Activated CD4-positive, alpha-beta T cell treated with anti-CD3 and anti-CD28 coated beads, Interleukin-2, amount 10 ng/mL, durations not matched to agents 24 days and 14 days (primary cell): Measurements from ENCODE around the gene ITGA1. TPM values are rescaled to one million over a fixed set of nuclear protein-coding genes. Genes with fewer than 3 reads are reported as not detected.
"Not testable (repeated sequence)": the region's sequence is repeated elsewhere in the genome, so short reads cannot be mapped to it uniquely, and the experiment has no call there.

ENCODE experiments used
- DNase-seq: peaks from one replicate; pipeline ENCODE4 v3.0.0; 2022
- H3K27ac Mint-ChIP-seq: one replicate; pipeline ENCODE4 v1.8.0; 2022; ENCODE audit warnings: mild to moderate bottlenecking, mixed read lengths
- H3K27me3 Mint-ChIP-seq: one replicate; pipeline ENCODE4 v1.8.0; 2022; ENCODE audit warnings: mixed read lengths
- H3K36me3 Mint-ChIP-seq: one replicate; pipeline ENCODE4 v1.8.0; 2022; ENCODE audit warnings: low read depth, mild to moderate bottlenecking, mixed read lengths
- H3K4me1 Mint-ChIP-seq: one replicate; pipeline ENCODE4 v1.8.0; 2021; ENCODE audit warnings: mixed read lengths
- H3K4me3 Mint-ChIP-seq: one replicate; pipeline ENCODE4 v1.8.0; 2022; ENCODE audit warnings: mild to moderate bottlenecking, moderate library complexity, mixed read lengths
- H3K9me3 Mint-ChIP-seq: one replicate; pipeline ENCODE4 v1.8.0; 2021; ENCODE audit warnings: mixed read lengths
- intact Hi-C: fragments of 100-400 bp; cut with micrococcal nuclease; formaldehyde crosslinking; loops from one replicate; pipeline ENCODE4 v1.15.1; 2023
- total RNA-seq: library from RNA; stranded (reverse); gene quantifications from 2 replicates; pipeline ENCODE4 v1.2.3, GENCODE V29; 2022

Gene ITGA1
- total RNA-seq, 1 donor from 2014 or later, result 1.6 TPM

DNA sequence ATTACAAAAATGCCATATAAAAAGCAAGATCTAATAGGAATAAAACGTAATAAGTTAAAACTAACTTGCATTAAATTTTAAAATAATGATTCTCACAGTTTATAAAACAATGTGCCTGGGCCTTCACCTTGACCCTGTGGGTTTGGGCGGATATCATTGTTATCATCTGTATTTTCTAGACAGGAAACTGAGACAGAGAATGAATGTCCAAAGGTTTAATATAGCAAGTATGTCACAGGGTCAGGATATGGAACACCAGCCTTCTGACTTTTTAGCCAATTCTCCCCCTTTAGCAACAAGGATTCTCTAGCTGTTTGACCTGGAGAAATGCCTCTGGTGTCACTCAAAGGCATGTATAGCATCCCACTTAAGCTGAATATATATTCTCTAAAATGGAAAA, 67.2 kb downstream of the ITGA1 start:
- no peak for DNase-seq
- Mint-ChIP-seq H3K4me3 (no peak overlapping the region), H3K9me3 (no peaks in the 10 kb centered on the region), H3K4me1 (no peaks in the 10 kb centered on the region), H3K36me3 (peaks cover 2% of the 10 kb centered on the region), H3K27me3 (no peaks in the 10 kb centered on the region), H3K27ac (no peak overlapping the region)
- intact Hi-C loops, result no loop called here

DNA sequence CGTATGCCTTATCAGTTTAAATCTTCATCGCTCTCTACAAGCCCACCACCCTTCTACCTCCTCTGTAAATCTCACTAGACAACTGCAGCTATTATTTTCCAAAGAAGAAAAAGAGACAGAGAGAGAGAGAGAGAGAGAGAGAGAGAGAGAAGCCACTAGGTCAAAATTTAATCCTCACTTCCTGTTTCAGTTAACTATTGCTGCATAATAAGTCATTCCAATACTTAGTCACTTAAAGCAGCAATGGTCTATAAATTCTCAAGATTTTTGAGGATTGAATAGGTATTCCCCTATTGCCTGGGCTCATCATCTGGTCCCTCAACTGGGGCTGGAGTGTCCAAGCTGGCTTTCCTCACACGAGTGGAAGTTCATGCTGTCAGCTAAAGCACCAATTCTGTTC, 68.8 kb downstream of the ITGA1 start:
- Mint-ChIP-seq H3K4me1 (no peaks in the 10 kb centered on the region), H3K27me3 (no peaks in the 10 kb centered on the region), H3K4me3 (no peak overlapping the region), H3K27ac (no peak overlapping the region), H3K9me3 (no peaks in the 10 kb centered on the region), H3K36me3 (no peaks in the 10 kb centered on the region)
- intact Hi-C loops, result no loop called here
- no peak for DNase-seq

DNA sequence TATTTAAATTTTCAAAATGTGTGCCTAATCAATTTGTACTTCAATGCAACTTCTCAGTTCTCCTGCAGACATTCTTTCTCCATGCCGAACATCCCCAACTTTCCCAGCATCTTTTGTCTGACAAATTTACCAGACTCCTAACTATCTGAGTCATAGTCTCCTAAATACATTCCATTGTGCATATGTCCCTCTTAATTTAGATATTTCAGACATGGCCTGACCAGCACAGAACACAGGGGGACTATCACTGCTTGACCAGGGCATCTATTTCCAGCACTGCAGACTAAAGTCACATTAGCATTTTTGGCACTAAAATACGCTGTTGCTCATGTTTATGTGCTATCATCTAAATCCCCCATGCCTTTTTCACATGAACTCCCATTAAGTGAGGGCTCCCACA, 71.9 kb downstream of the ITGA1 start:
- intact Hi-C loops, result no loop called here
- no peak overlapping the region for H3K27ac Mint-ChIP-seq
- no peaks in the 10 kb centered on the region for H3K9me3 Mint-ChIP-seq
- no peaks in the 10 kb centered on the region for H3K4me1 Mint-ChIP-seq
- no peak overlapping the region for H3K4me3 Mint-ChIP-seq
- no peaks in the 10 kb centered on the region for H3K36me3 Mint-ChIP-seq
- DNase-seq, result no peak
- no peaks in the 10 kb centered on the region for H3K27me3 Mint-ChIP-seq

DNA sequence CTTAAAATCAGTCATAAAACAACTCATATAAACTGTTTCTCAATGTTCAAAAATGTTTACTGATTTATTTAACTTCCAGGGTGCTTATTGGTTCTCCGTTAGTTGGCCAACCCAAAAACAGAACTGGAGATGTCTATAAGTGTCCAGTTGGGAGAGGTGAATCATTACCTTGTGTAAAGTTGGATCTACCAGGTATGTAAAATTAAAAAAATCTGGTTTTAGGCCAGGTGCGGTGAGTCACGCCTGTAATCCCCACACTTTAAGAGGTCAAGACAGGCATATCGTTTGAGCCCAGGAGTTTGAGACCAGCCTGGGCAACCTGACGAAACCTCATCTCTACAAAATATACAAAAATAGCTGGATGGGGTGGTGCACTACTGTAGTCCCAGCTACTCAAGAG, 73.7 kb downstream of the ITGA1 start:
- Mint-ChIP-seq H3K27ac (no peak overlapping the region), H3K27me3 (peaks cover 1% of the 10 kb centered on the region), H3K4me3 (no peak overlapping the region), H3K4me1 (no peaks in the 10 kb centered on the region), H3K9me3 (no peaks in the 10 kb centered on the region), H3K36me3 (no peaks in the 10 kb centered on the region)
- intact Hi-C loops, result no loop called here
- no peak for DNase-seq

DNA sequence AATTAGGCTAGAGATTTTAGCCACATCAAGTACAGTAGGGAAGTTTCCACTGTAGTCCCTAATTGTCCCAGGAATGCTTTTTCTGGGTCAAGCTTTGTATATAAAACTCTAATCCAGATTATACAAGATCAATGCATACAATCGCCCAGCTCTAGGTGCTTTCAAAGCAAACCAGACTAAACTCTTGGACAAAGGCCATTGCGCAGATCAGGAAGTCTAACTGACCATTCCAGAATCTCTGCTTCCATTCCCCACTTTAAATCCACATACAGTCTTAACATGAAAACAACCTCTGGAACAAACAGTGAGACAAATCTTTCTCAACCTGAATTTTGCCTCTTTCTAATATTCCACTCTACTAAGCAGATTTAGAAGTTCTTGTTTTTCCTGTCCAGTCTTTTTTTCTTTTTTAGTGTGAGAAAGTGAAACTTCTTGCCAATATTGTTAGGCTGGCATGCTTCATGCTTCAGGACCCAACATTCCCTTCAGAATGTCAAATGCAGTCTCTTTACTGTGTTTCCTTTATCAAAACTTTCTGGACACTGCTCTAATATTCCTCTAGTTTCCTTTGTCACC, 76.1 kb downstream of the ITGA1 start:
- intact Hi-C loops, result no loop called here
- peaks cover 7% of the 10 kb centered on the region for H3K27me3 Mint-ChIP-seq
- H3K9me3 Mint-ChIP-seq, result no peaks in the 10 kb centered on the region
- no peaks in the 10 kb centered on the region for H3K36me3 Mint-ChIP-seq
- no peak overlapping the region for H3K4me3 Mint-ChIP-seq
- DNase-seq, result no peak
- H3K27ac Mint-ChIP-seq, result no peak overlapping the region
- no peaks in the 10 kb centered on the region for H3K4me1 Mint-ChIP-seq

DNA sequence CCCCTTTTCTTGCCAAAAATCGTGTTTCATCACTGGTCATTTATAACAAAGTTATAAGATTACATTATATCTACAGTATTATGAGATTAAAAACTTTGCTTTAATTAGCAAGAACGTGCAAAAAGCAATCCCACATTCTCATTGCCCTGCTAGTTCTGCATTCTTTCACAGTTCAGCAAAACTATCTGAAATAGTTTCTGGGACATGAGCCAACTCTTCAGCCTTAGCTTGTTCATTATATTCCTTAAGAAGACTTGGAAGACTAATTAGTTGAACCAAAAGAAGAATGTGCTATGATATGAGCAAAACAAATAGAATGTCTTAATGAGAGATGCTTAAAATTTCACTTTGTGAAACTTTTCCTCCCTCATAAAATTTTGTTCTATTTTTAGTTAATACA, 76.7 kb downstream of the ITGA1 start:
- Mint-ChIP-seq H3K27ac (no peak overlapping the region), H3K27me3 (peaks cover 7% of the 10 kb centered on the region), H3K4me1 (no peaks in the 10 kb centered on the region), H3K4me3 (no peak overlapping the region), H3K36me3 (no peaks in the 10 kb centered on the region), H3K9me3 (no peaks in the 10 kb centered on the region)
- no peak for DNase-seq
- intact Hi-C loops, result no loop called here

DNA sequence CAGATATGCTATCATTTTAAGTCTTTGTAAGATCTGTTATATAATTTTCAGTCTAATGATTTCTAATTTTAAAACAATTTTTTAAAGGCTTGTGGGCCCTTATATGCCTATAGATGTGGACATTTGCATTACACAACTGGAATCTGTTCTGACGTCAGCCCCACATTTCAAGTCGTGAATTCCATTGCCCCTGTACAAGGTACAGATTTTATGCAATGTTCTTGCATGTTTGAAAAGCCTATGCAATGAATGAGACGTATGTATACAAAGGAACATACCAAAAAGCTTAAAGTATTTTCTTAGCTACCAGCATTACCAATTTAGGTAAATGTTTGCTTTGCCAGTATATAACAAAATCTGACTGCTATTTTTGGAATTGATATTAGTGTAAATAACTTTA, 77.2 kb downstream of the ITGA1 start:
- peaks cover 7% of the 10 kb centered on the region for H3K27me3 Mint-ChIP-seq
- no peaks in the 10 kb centered on the region for H3K9me3 Mint-ChIP-seq
- intact Hi-C loops, result no loop called here
- no peaks in the 10 kb centered on the region for H3K4me1 Mint-ChIP-seq
- DNase-seq, result no peak
- no peaks in the 10 kb centered on the region for H3K36me3 Mint-ChIP-seq
- H3K4me3 Mint-ChIP-seq, result no peak overlapping the region
- H3K27ac Mint-ChIP-seq, result no peak overlapping the region

DNA sequence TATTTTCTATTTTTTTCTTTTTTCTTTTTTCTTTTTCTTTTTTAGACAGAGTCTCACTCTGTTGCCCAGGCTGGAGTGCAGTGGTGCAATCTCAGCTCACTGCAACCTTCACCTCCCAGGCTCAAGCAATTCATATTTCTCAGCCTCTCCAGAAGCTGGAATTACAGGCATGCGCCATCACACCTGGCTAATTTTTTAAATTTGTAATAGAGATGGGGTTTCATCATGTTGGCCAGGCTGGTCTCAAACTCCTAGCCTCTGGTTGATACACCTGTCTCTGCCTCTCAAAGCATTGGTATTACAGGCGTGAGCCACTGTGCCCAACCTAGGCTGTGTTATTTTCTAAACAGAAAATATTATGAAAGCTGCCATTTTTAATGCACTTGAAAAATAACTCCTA, 78.3 kb downstream of the ITGA1 start:
- not testable (repeated sequence) for H3K27me3 Mint-ChIP-seq, DNase-seq

DNA sequence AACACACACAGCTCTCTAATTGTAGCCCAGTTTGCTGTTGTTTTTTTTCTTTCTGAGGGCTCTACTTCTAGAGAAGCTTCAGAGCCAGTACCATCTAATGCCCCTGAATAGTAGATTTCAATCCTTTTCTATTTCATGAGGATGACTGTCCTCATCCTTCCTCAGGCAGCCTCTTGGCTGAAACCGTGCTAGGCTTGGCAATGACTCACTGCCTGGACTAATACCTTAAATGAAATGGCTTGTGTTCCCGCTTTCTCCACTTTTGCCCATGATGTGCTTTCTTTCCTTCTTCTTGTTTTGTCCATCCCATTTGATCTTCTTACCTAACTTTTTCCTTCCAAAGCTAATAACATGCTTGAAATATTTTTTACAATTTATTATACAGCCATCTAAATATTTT, 80.1 kb downstream of the ITGA1 start:
- Mint-ChIP-seq H3K36me3 (no peaks in the 10 kb centered on the region), H3K27ac (no peak overlapping the region), H3K27me3 (peaks cover 12% of the 10 kb centered on the region), H3K9me3 (no peaks in the 10 kb centered on the region), H3K4me1 (no peaks in the 10 kb centered on the region), H3K4me3 (no peak overlapping the region)
- no peak for DNase-seq
- intact Hi-C loops, result no loop called here

More for the DNA sequence above, 78.3 kb downstream of the ITGA1 start:
- H3K9me3 Mint-ChIP-seq, H3K4me3 Mint-ChIP-seq, H3K27ac Mint-ChIP-seq, H3K4me1 Mint-ChIP-seq, H3K36me3 Mint-ChIP-seq, intact Hi-C loops: not testable (repeated sequence)

DNA sequence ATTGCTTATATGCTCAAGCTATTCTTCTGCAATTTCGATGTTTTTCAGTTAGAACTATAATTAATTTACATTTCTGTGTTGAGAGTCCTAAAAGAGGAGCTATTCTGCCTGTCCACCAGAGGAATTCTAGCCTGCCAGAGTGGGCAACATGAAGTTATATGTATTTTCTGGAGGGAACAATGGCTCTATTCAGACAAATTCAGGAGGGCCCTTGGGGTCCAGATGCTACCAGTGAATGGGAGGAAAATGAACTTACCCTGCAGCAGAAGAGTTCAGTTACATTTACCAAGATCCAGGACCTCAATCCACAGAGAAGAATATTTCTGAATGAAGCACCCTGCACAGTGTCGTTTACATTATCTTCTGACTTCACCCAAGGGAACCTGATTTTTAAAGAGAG, 80.7 kb downstream of the ITGA1 start:
- intact Hi-C loops, result no loop called here
- DNase-seq, result no peak
- Mint-ChIP-seq H3K27me3 (peaks cover 14% of the 10 kb centered on the region), H3K27ac (no peak overlapping the region), H3K9me3 (no peaks in the 10 kb centered on the region), H3K4me1 (no peaks in the 10 kb centered on the region), H3K36me3 (no peaks in the 10 kb centered on the region), H3K4me3 (no peak overlapping the region)

DNA sequence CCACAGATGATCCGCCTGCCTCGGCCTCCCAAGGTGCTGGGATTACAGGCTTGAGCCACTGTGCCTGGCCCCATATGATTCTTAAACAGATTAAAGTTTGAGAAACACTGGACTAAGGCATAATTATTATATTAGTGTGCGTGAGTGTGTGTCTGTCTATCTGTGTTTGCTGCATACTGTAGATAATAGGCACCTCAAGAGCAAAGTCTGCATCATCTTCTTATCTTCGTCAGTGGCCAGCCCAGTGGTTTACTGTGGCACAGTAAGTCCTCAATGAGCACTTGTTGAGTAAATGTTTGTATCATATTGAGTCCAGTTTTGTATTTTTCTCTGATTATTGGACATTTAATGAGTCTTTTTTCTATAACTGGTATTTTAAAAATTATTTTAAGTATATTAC, 81.7 kb downstream of the ITGA1 start:
- H3K36me3 Mint-ChIP-seq, result no peaks in the 10 kb centered on the region

DNA sequence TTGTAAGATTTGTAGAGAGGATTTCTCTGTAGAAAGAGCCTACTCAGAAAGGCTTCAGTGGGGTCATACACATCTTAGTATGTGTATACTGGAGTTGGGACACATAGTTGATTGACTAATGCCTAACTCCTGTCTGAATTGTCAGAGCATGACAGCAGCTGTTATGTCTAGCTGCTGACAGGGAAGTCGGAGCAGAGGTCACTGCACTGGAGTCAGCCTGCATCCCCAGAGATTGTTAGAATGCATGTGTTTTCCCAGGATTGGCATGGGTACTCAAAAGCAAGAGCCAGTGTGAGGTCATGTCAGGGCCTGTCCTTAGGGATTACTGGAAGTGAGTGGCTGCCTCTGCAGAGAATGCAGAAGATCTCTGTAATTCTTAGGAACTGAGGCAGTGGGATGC, 82.7 kb downstream of the ITGA1 start:
- Mint-ChIP-seq H3K4me3 (no peak overlapping the region), H3K9me3 (no peaks in the 10 kb centered on the region), H3K4me1 (peaks cover 4% of the 10 kb centered on the region), H3K27me3 (peaks cover 15% of the 10 kb centered on the region), H3K36me3 (no peaks in the 10 kb centered on the region), H3K27ac (no peak overlapping the region)
- no peak for DNase-seq
- intact Hi-C loops, result no loop called here

More for the DNA sequence above, 81.7 kb downstream of the ITGA1 start:
- no peak for DNase-seq
- Mint-ChIP-seq H3K4me1 (peaks cover 3% of the 10 kb centered on the region), H3K27ac (no peak overlapping the region), H3K9me3 (no peaks in the 10 kb centered on the region), H3K4me3 (no peak overlapping the region), H3K27me3 (peaks cover 14% of the 10 kb centered on the region)
- intact Hi-C loops, result no loop called here

DNA sequence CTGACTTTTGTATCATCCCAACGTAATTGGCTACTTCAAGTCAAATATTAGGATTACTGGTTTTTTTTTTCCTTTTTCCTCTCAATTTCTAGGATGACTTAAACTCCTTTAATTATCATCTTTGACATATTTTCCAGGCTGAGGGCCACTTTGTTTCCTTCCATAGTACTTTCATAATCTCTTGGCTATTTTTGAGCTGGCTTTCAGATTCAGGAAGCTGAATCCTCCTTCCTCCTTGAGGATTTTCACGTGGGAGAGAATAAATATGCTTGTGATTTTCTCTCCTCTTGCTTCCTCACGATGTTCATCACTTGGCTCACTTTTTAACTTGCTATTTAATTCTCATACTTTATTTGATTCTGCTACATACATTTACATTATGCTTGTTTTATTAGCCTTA, 88.1 kb downstream of the ITGA1 start:
- no peak for DNase-seq
- no peak overlapping the region for H3K27ac Mint-ChIP-seq
- no peak overlapping the region for H3K4me3 Mint-ChIP-seq
- peaks cover 22% of the 10 kb centered on the region for H3K27me3 Mint-ChIP-seq
- peaks cover 8% of the 10 kb centered on the region for H3K9me3 Mint-ChIP-seq
- H3K36me3 Mint-ChIP-seq, result no peaks in the 10 kb centered on the region
- intact Hi-C loops, result no loop called here
- peaks cover 4% of the 10 kb centered on the region for H3K4me1 Mint-ChIP-seq

DNA sequence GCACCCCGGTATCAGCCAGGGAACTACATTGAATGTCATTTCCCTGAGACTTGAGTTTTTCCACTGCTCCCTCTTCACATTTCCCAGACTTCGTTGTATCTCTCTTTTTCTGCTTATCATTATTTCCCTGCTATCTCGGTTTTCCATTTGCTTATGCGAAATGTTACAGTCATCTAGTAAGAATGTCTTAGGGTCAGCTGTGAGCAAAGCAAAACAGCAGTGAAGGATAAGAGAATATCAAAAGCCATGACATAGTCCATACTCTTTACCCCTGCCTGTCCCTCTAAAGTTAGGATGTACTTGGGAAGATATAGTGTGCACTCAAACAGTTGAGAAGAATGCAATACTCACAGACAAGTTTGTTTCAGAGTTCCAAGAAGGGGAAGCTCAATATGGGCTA, 88.7 kb downstream of the ITGA1 start:
- Mint-ChIP-seq H3K4me1 (peaks cover 4% of the 10 kb centered on the region), H3K4me3 (no peak overlapping the region), H3K9me3 (peaks cover 8% of the 10 kb centered on the region), H3K27ac (no peak overlapping the region), H3K36me3 (no peaks in the 10 kb centered on the region), H3K27me3 (peaks cover 21% of the 10 kb centered on the region)
- intact Hi-C loops, result no loop called here
- DNase-seq, result no peak

DNA sequence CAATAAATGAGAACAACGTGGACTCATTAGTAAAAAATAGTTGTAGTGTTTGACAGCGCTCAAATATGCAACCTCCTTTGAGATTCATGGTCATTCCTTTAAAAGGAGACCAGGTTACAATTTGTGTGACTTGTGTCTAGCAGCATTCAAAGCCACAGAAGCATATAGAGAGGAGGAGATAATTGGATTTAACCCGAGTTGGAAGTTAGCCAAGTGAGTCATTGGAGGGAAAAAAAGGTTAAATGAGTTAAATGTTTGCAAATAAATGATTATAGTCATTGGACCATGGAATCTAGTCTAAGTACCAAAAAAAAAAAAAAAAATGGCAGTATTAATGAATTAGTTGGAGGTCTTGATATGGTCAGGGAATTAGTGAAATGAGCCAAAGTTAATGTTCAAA, 90.9 kb downstream of the ITGA1 start:
- H3K9me3 Mint-ChIP-seq, result peaks cover 8% of the 10 kb centered on the region
- no peak overlapping the region for H3K27ac Mint-ChIP-seq
- no peak for DNase-seq
- peaks cover 4% of the 10 kb centered on the region for H3K4me1 Mint-ChIP-seq
- peaks cover 18% of the 10 kb centered on the region for H3K27me3 Mint-ChIP-seq
- no peak overlapping the region for H3K4me3 Mint-ChIP-seq
- intact Hi-C loops, result no loop called here
- no peaks in the 10 kb centered on the region for H3K36me3 Mint-ChIP-seq
